ENCODE results near the gene IPCEF1. TPM values are rescaled to one million over a fixed set of nuclear protein-coding genes. Genes with fewer than 3 reads are reported as not detected.

The IPCEF1 gene
- total and polyA plus RNA-seq, 2 donors (not counting 3 experiments of a cell fraction or from before 2014, with no cell fraction given): 0.01 to 0.51 TPM

DNA sequence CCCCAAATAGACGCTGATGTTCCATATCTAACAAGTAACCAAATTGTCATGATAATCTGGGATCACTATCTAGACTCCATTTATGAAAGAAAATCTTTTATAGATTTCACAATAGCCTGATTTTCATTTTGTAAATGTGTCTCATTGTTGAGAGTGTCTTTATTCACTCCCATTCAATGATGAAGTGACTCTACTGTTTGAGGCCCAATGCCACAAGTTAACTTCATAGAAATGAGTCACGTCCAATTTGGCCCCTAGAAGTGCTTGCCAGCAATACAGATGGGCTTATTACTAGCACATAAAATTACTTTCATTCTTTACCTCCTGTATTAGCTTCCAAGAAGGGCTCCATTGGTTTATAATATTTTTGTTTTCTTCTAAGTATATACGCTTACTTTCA lies 6.3 kb downstream of the IPCEF1 start:
- H3K27me3 ChIP-seq (ENCODE audit: control insufficient read depth in 2 of 2, insufficient read depth in 2 of 2, low read length in 2 of 2): no peaks in the 10 kb centered on the region
- DNase-seq (ENCODE audit: low read depth, low spot score) (no peak), FAIRE-seq (no peak)
- no peak overlapping the region for H3K4me2 ChIP-seq (ENCODE audit: insufficient read depth, low read length)
- H3K36me3 ChIP-seq (ENCODE audit: control insufficient read depth in 2 of 2, extremely low read depth in 1 of 2, insufficient read depth in 2 of 2, low read length in 2 of 2): no peaks in the 10 kb centered on the region
- no peak overlapping the region for H2AFZ ChIP-seq (ENCODE audit: low read depth, low read length)
- TF ChIP-seq JUN (IDR thresholded peaks at IDR 0.05; ENCODE audit: borderline replicate concordance, insufficient read depth, insufficient read length, low read depth): no peak
- TF ChIP-seq, protein P1, sequence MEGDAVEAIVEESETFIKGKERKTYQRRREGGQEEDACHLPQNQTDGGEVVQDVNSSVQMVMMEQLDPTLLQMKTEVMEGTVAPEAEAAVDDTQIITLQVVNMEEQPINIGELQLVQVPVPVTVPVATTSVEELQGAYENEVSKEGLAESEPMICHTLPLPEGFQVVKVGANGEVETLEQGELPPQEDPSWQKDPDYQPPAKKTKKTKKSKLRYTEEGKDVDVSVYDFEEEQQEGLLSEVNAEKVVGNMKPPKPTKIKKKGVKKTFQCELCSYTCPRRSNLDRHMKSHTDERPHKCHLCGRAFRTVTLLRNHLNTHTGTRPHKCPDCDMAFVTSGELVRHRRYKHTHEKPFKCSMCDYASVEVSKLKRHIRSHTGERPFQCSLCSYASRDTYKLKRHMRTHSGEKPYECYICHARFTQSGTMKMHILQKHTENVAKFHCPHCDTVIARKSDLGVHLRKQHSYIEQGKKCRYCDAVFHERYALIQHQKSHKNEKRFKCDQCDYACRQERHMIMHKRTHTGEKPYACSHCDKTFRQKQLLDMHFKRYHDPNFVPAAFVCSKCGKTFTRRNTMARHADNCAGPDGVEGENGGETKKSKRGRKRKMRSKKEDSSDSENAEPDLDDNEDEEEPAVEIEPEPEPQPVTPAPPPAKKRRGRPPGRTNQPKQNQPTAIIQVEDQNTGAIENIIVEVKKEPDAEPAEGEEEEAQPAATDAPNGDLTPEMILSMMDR (IDR thresholded peaks at IDR 0.05; ENCODE audit: extremely low read depth in 1 of 2, insufficient read depth in 1 of 2, low read depth in 1 of 2, low read length in 2 of 2): no peak
- no peak for TF ChIP-seq MYC (IDR thresholded peaks at IDR 0.05; ENCODE audit: low read depth, low read length)
- TF ChIP-seq, protein P2, sequence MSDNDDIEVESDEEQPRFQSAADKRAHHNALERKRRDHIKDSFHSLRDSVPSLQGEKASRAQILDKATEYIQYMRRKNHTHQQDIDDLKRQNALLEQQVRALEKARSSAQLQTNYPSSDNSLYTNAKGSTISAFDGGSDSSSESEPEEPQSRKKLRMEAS (IDR thresholded peaks at IDR 0.05; ENCODE audit: insufficient read depth, insufficient read length): no peak
- TF ChIP-seq GATA2 (IDR thresholded peaks at IDR 0.05; ENCODE audit: insufficient read depth, insufficient read length, low read depth, low read length): no peak
- TF ChIP-seq FOS (IDR thresholded peaks at IDR 0.05; ENCODE audit: borderline replicate concordance, insufficient read depth, low read length): no peak
- no peak for TF ChIP-seq POLR2A (IDR thresholded peaks at IDR 0.05; ENCODE audit: low read depth, low read length)
- no peak for TF ChIP-seq POLR2AphosphoS5 (IDR thresholded peaks at IDR 0.05; ENCODE audit: insufficient read depth, low read depth, low read length)
- no peak for TF ChIP-seq EZH2 (IDR thresholded peaks at IDR 0.05; ENCODE audit: borderline replicate concordance, low read depth, low read length, severe bottlenecking)
- H3K27ac ChIP-seq (ENCODE audit: insufficient read depth, low read depth, low read length): no peak overlapping the region
- no TSS peak for BruUV-seq (replicated peaks)
- no peak overlapping the region for H3K4me3 ChIP-seq (replicated peaks in 1 of 3; ENCODE audit: insufficient read depth in 1 of 3, low read depth in 1 of 3, low read length in 3 of 3)
- dilution Hi-C loops (cut with MboI; ENCODE audit: extremely low pct_ligation_motif_present, low sequenced_read_pairs) (no loop called here), intact Hi-C loops (cut with micrococcal nuclease) (no loop called here)
- ChIA-PET POLR2A (no interaction called here), CTCF (no interaction called here)
- no peaks in the 10 kb centered on the region for H3K9me1 ChIP-seq (replicated peaks; ENCODE audit: control insufficient read depth, extremely low read depth, insufficient read depth, low read length)
- H3K79me2 ChIP-seq (ENCODE audit: control insufficient read depth, insufficient read depth, low read length): no peaks in the 10 kb centered on the region
- no peaks in the 10 kb centered on the region for H3K4me1 ChIP-seq (ENCODE audit: control insufficient read depth, extremely low read depth, insufficient read depth, low read length)
- H3K9me3 ChIP-seq (replicated peaks; ENCODE audit: control insufficient read depth, insufficient read depth, low read length): no peaks in the 10 kb centered on the region
- H4K20me1 ChIP-seq (replicated peaks; ENCODE audit: control insufficient read depth, extremely low read depth, insufficient read depth, low read length): no peaks in the 10 kb centered on the region
- no peak overlapping the region for H3K9ac ChIP-seq (replicated peaks; ENCODE audit: extremely low read depth, insufficient read depth, low read length)
